CD14-positive monocyte (primary cell): ENCODE results near the gene SPECC1L. TPM values are rescaled to one million over a fixed set of nuclear protein-coding genes. Genes with fewer than 3 reads are reported as not detected.

Experiments used
- DNase-seq, 3 donors: peaks; one replicate each; pipeline ENCODE4 v3.0.0-alpha.2; 2011 to 2022
- H2AFZ ChIP-seq: 2 replicates; pipeline ENCODE4 v1.6.0; 2012; ENCODE audit warnings: mild to moderate bottlenecking, low read depth, low read length, inconsistent platforms; ENCODE audit not compliant: insufficient read depth, poor library complexity, severe bottlenecking
- H3K27ac ChIP-seq, 2 donors: 1 replicate in 1 of 2; 2 replicates in 1 of 2; pipeline ENCODE4 v1.5.1; 2012 to 2013; ENCODE audit warnings: low read length in 2 of 2, control low read depth in 1 of 2, inconsistent platforms in 1 of 2, low read depth in 1 of 2, mild to moderate bottlenecking in 1 of 2
- H3K27me3 ChIP-seq, 2 donors: one replicate each; pipeline versions ENCODE4 v1.6.0 to v1.6.1; 2011 to 2013; ENCODE audit warnings: low read length in 2 of 2; ENCODE audit not compliant: control insufficient read depth in 2 of 2, insufficient read depth in 2 of 2
- H3K36me3 ChIP-seq, 2 donors: replicated peaks in 1 of 2; 1 replicate in 1 of 2; 2 replicates in 1 of 2; pipeline versions ENCODE4 v1.5.1 to v1.6.1; 2012 to 2013; ENCODE audit warnings: low read length in 2 of 2, control low read depth in 1 of 2, inconsistent platforms in 1 of 2, mild to moderate bottlenecking in 1 of 2; ENCODE audit not compliant: insufficient read depth in 2 of 2, control insufficient read depth in 1 of 2
- H3K4me1 ChIP-seq, 2 donors: 1 replicate in 1 of 2; 2 replicates in 1 of 2; pipeline versions ENCODE4 v1.5.1 to v1.6.1; 2012 to 2013; ENCODE audit warnings: low read length in 2 of 2, control low read depth in 1 of 2, inconsistent platforms in 1 of 2, mild to moderate bottlenecking in 1 of 2, moderate library complexity in 1 of 2; ENCODE audit not compliant: insufficient read depth in 2 of 2, control insufficient read depth in 1 of 2
- H3K4me2 ChIP-seq: replicated peaks from 2 replicates; pipeline ENCODE3; 2012; ENCODE audit warnings: low read length, moderate library complexity, mild to moderate bottlenecking; ENCODE audit not compliant: poor library complexity, severe bottlenecking; ENCODE audit errors: extremely low read depth
- H3K4me3 ChIP-seq, 3 experiments: fragments of 200-600 bp in 1 of 3; sonication (generic) in 1 of 3; replicated peaks in 1 of 3; 1 replicate in 2 of 3; 2 replicates in 1 of 3; pipeline ENCODE4 v1.5.1; 2011 to 2013; ENCODE audit warnings: low read length in 3 of 3, mild to moderate bottlenecking in 3 of 3, control low read depth in 2 of 3, low read depth in 2 of 3, inconsistent platforms in 1 of 3, moderate library complexity in 1 of 3
- H3K79me2 ChIP-seq: 2 replicates; pipeline ENCODE4 v1.6.0; 2012; ENCODE audit warnings: mild to moderate bottlenecking, control low read depth, inconsistent platforms, low read length, moderate library complexity; ENCODE audit not compliant: insufficient read depth
- H3K9ac ChIP-seq: 2 replicates; pipeline ENCODE4 v1.6.0; 2017; ENCODE audit warnings: low read length, mild to moderate bottlenecking; ENCODE audit not compliant: insufficient read depth, poor library complexity, severe bottlenecking
- H3K9me3 ChIP-seq, 2 donors: replicated peaks in 1 of 2; 1 replicate in 1 of 2; 2 replicates in 1 of 2; pipeline versions ENCODE4 v1.5.1 to v1.6.1; 2012 to 2013; ENCODE audit warnings: low read length in 2 of 2, control low read depth in 1 of 2; ENCODE audit not compliant: control insufficient read depth in 1 of 2, insufficient read depth in 1 of 2
- H4K20me1 ChIP-seq: 2 replicates; pipeline ENCODE4 v1.6.0; 2012; ENCODE audit warnings: mild to moderate bottlenecking, low read length, control low read depth, moderate library complexity; ENCODE audit not compliant: insufficient read depth
- H3K27ac Mint-ChIP-seq, 7 donors: one replicate each; pipeline ENCODE4 v1.8.0; 2020; ENCODE audit warnings: mild to moderate bottlenecking in 7 of 7, mixed read lengths in 7 of 7, moderate library complexity in 6 of 7, inconsistent platforms in 2 of 7
- H3K27me3 Mint-ChIP-seq, 3 donors: one replicate each; pipeline ENCODE4 v1.8.0; 2021 to 2022; ENCODE audit warnings: low read depth in 3 of 3, mild to moderate bottlenecking in 3 of 3, mixed read lengths in 3 of 3, moderate library complexity in 3 of 3, inconsistent platforms in 1 of 3
- H3K36me3 Mint-ChIP-seq, 2 donors: one replicate each; pipeline ENCODE4 v1.8.0; 2020; ENCODE audit warnings: mixed read lengths in 2 of 2, inconsistent platforms in 1 of 2, mild to moderate bottlenecking in 1 of 2
- H3K4me1 Mint-ChIP-seq: one replicate; pipeline ENCODE4 v1.8.0; 2020; ENCODE audit warnings: mild to moderate bottlenecking, mixed read lengths
- H3K4me3 Mint-ChIP-seq, 2 donors: one replicate each; pipeline ENCODE4 v1.8.0; 2020; ENCODE audit warnings: mild to moderate bottlenecking in 2 of 2, mixed read lengths in 2 of 2, moderate library complexity in 1 of 2
- H3K9me3 Mint-ChIP-seq, 7 donors: one replicate each; pipeline ENCODE4 v1.8.0; 2020 to 2022; ENCODE audit warnings: mixed read lengths in 7 of 7, mild to moderate bottlenecking in 6 of 7, moderate library complexity in 6 of 7, inconsistent platforms in 2 of 7
- CTCF ChIP-seq: fragments of 200-600 bp; IDR thresholded peaks from one replicate; pipeline ENCODE4 v1.8.0; 2022; ENCODE audit warnings: antibody characterized with exemption, mild to moderate bottlenecking
- WGBS: methylation state at CpG from one replicate; pipeline ENCODE4 v1.1.5; 2013; ENCODE audit warnings: missing lambda C conversion rate; ENCODE audit not compliant: insufficient coverage; 5-methylcytosine and 5-hydroxymethylcytosine counted together
- intact Hi-C, 2 donors: fragments of 100-400 bp; cut with micrococcal nuclease; formaldehyde crosslinking; loops; one replicate each; pipeline versions ENCODE4 v1.15.0 to v1.15.1; 2023
- polyA plus RNA-seq, 3 donors: library from polyadenylated mRNA; depleted of rRNA in 1 of 3; unstranded in 2 of 3; stranded (reverse) in 1 of 3; fragments of 300-500 nt in 2 of 3; fragments of >200 nt in 1 of 3; fragmentation: Illumina TruSeq in 2 of 3; gene quantifications; 1 replicate in 2 of 3; 2 replicates in 1 of 3; pipeline ENCODE4 v1.2.3, GENCODE V29; 2012 to 2021

SPECC1L gene
- polyA plus RNA-seq, 3 donors: 2.5 to 7.2 (median 4.9) TPM

DNA sequence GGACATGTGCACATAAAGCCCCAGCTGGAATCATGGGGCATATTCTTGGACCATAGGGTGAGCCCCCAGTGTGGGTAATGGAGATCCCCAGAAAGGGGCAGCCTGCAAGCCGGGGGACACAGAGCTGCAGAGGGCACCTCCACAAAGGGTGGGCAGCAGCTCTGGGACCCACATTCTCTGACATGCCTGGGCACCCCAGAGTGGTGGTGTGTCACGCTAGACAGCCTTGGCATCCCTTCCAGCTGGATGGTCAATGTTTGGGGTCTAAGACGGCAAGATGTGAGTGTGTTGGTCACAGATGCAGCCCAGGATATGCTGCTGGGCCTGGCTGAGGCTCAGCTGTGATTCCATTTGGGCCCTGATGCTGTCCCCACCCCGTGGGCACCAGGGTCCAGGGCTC lies 166.5 kb downstream of the SPECC1L start:
- Histone ChIP-seq H3K36me3 (peaks cover 0 to 18% of the 10 kb centered on the region in 2 donors), H3K4me1 (peaks cover 78 to 99% of the 10 kb centered on the region in 2 donors), H4K20me1 (no peaks in the 10 kb centered on the region), H3K9ac (no peak overlapping the region), H3K4me2 (no peak overlapping the region), H2AFZ (no peak overlapping the region), H3K27me3 (no peaks in the 10 kb centered on the region), H3K4me3 (no peak overlapping the region), H3K27ac (no peak overlapping the region), H3K79me2 (peaks cover 70% of the 10 kb centered on the region), H3K9me3 (no peaks in the 10 kb centered on the region)
- no peak for DNase-seq
- Mint-ChIP-seq H3K4me1 (peaks cover 96% of the 10 kb centered on the region), H3K36me3 (peaks cover 39 to 62% of the 10 kb centered on the region in 2 donors), H3K9me3 (no peaks in the 10 kb centered on the region), H3K27ac (peak overlapping the region in 6 of 7 donors; percentile 50 to 100 (median 82)), H3K27me3 (peaks cover 0 to 2% (median 0%) of the 10 kb centered on the region in 3 donors), H3K4me3 (no peak overlapping the region)
- intact Hi-C loops: loop anchor here in 1 of 2 donors (5.0 kb wide), 1 partner anchor 35 kb away; no protein-coding TSS in a partner anchor
- TF ChIP-seq CTCF: no peak
- 97% methylated on average over 3 of the region's 4 CpGs for WGBS

GRCh38 chr22:24437741-24438328 lies 167.2 kb downstream of the SPECC1L start:
- Mint-ChIP-seq H3K36me3 (peaks cover 43 to 66% of the 10 kb centered on the region in 2 donors), H3K9me3 (no peaks in the 10 kb centered on the region), H3K4me1 (peaks cover 94% of the 10 kb centered on the region), H3K27ac (peak overlapping the region in 6 of 7 donors; percentile 20 to 88 (median 58)), H3K4me3 (no peak overlapping the region), H3K27me3 (peaks cover 0 to 2% (median 0%) of the 10 kb centered on the region in 3 donors)
- H3K36me3 ChIP-seq: peaks cover 0 to 25% of the 10 kb centered on the region in 2 donors
- intact Hi-C loops: loop anchor here in 1 of 2 donors (5.0 kb wide), 1 partner anchor 34 kb away; no protein-coding TSS in a partner anchor
- H3K4me1 ChIP-seq: peaks cover 75 to 99% of the 10 kb centered on the region in 2 donors
- no peak overlapping the region for H3K4me2 ChIP-seq
- H3K4me3 ChIP-seq: no peak overlapping the region
- H3K27ac ChIP-seq: no peak overlapping the region
- no peaks in the 10 kb centered on the region for H3K27me3 ChIP-seq
- no peak for DNase-seq
- no peaks in the 10 kb centered on the region for H4K20me1 ChIP-seq
- H2AFZ ChIP-seq: no peak overlapping the region
- peaks cover 69% of the 10 kb centered on the region for H3K79me2 ChIP-seq
- 76% methylated on average over 4 of the region's 5 CpGs for WGBS
- H3K9me3 ChIP-seq: no peaks in the 10 kb centered on the region
- peak; percentile 37 for TF ChIP-seq CTCF
- H3K9ac ChIP-seq: no peak overlapping the region
